K562 (cell line): ENCODE data around the gene GGA3. TPM values are rescaled to one million over a fixed set of nuclear protein-coding genes. Genes with fewer than 3 reads are reported as not detected.

Source experiments
- ARID1B ChIP-seq: fragments of 450-650 bp; IDR thresholded peaks from 2 replicates; pipeline ENCODE4 v1.6.1; 2016; ENCODE audit warnings: antibody characterized with exemption, mild to moderate bottlenecking, inconsistent platforms
- CTBP1 ChIP-seq: fragments of 450-650 bp; IDR thresholded peaks from 2 replicates; pipeline ENCODE4 v1.6.1; 2016; ENCODE audit warnings: borderline replicate concordance
- CTCF ChIP-seq, 3 experiments: IDR thresholded peaks in 2 of 3; conservative IDR thresholded peaks in 1 of 3; 2 replicates each; pipeline ENCODE4 v1.5.1; 2011 to 2012; ENCODE audit warnings: low read length in 3 of 3, mild to moderate bottlenecking in 3 of 3, control low read depth in 2 of 3, improper control_type of control experiment in 1 of 3, inconsistent platforms in 1 of 3, low read depth in 1 of 3, mixed read lengths in 1 of 3, moderate library complexity in 1 of 3; ENCODE audit not compliant: insufficient read depth in 2 of 3
- FOXA3 ChIP-seq, 2 experiments: fragments of 450-650 bp in 1 of 2; sonication (generic) in 1 of 2; formaldehyde crosslinking; IDR thresholded peaks in 1 of 2; conservative IDR thresholded peaks in 1 of 2; 2 replicates each; pipeline versions ENCODE4 v1.4.0 to v1.8.0; 2020 to 2022; ENCODE audit warnings: mild to moderate bottlenecking in 2 of 2, missing genetic modification reagents in 1 of 2
- FOXK2 ChIP-seq, 2 experiments: fragments of 450-650 bp; IDR thresholded peaks in 1 of 2; conservative IDR thresholded peaks in 1 of 2; 2 replicates each; pipeline ENCODE4 v1.6.1; 2016; ENCODE audit warnings: low read depth in 2 of 2, mild to moderate bottlenecking in 1 of 2
- JUND ChIP-seq, 2 experiments: IDR thresholded peaks; 2 replicates in 1 of 2; 3 replicates in 1 of 2; pipeline ENCODE4 v1.6.1; 2011; ENCODE audit warnings: borderline replicate concordance in 2 of 2, low read depth in 2 of 2, low read length in 2 of 2, improper control_type of control experiment in 1 of 2, missing biosample characterization in 1 of 2, missing genetic modification characterization in 1 of 2, missing genetic modification reagents in 1 of 2
- NUFIP1 ChIP-seq: fragments of 450-650 bp; IDR thresholded peaks from 2 replicates; pipeline ENCODE4 v1.6.1; 2018; ENCODE audit not compliant: partially characterized antibody
- POLR2AphosphoS2 ChIP-seq: IDR thresholded peaks from 2 replicates; pipeline ENCODE4 v1.6.1; 2012; ENCODE audit warnings: low read length, improper control_type of control experiment
- SIRT6 ChIP-seq: IDR thresholded peaks from one replicate; pipeline ENCODE4 v1.6.1; 2012; ENCODE audit warnings: low read depth, mild to moderate bottlenecking, control low read depth, inconsistent platforms, low read length, moderate library complexity
- STAG1 ChIP-seq: sonication (generic); formaldehyde crosslinking; IDR thresholded peaks from 2 replicates; pipeline ENCODE4 v1.5.0; 2020; ENCODE audit warnings: missing genetic modification reagents, borderline replicate concordance
- SUPT5H ChIP-seq: fragments of 450-650 bp; IDR thresholded peaks from 2 replicates; pipeline ENCODE4 v1.6.1; 2016
- TBP ChIP-seq: optimal IDR thresholded peaks from 2 replicates; pipeline ENCODE3; 2011; ENCODE audit warnings: low read depth, low read length, improper control_type of control experiment
- TFE3 ChIP-seq: fragments of 450-650 bp; formaldehyde crosslinking; IDR thresholded peaks from 2 replicates; pipeline ENCODE4 v1.4.0; 2020; ENCODE audit warnings: mild to moderate bottlenecking, mixed read lengths
- ZFX ChIP-seq: sonication (generic); formaldehyde crosslinking; IDR thresholded peaks from 2 replicates; pipeline ENCODE4 v1.8.0; 2022; ENCODE audit warnings: mild to moderate bottlenecking, missing genetic modification reagents, moderate library complexity
- polyA plus RNA-seq, 8 experiments: library from polyadenylated mRNA; depleted of rRNA in 4 of 8; stranded (reverse) in 5 of 8; unstranded in 3 of 8; fragments of >200 nt; fragmentation: Nextera tagmentation in 2 of 8; fragmentation: Illumina TruSeq in 1 of 8; extraction: Ambion mirVana in 2 of 8; extraction: Trizol in 1 of 8; gene quantifications; 2 replicates each; pipeline versions ENCODE4 v1.2.1 to v1.2.3, GENCODE V29; 2011 to 2014; ENCODE audit warnings: inconsistent platforms in 1 of 8, missing spikeins in 1 of 8
- total RNA-seq, 7 experiments: library from RNA; depleted of rRNA in 6 of 7; stranded (reverse); fragments of >200 nt in 6 of 7; fragmentation: Illumina TruSeq in 2 of 7; extraction: Trizol in 2 of 7; gene quantifications; 2 replicates each; pipeline versions ENCODE4 v1.2.1 to v1.2.3, GENCODE V29; 2011 to 2021; ENCODE audit warnings: low replicate concordance in 1 of 7
- TF ChIP-seq, protein P1 (sequence below): sonication (generic); formaldehyde crosslinking; IDR thresholded peaks from 2 replicates; pipeline ENCODE4 v1.8.0; 2022; ENCODE audit warnings: mild to moderate bottlenecking, missing genetic modification reagents

The GGA3 gene
- total and polyA plus RNA-seq, 9 of the 15 experiments (the other 6 are each of a cell fraction or from before 2014, with no cell fraction given): 5.7 to 64.9 (median 25.4) TPM

GRCh38 chr17:75267411-75268232, 6.2 kb upstream of the GGA3 start (continued):
- TF ChIP-seq JUND (IDR thresholded peaks at IDR 0.05; ENCODE audit: borderline replicate concordance, low read depth, low read length) (0 out of 2 replicates have a peak, but pooled peaks have one; percentile 3), JUND (tag; IDR thresholded peaks at IDR 0.05; ENCODE audit: borderline replicate concordance, low read depth, low read length) (no peak; the same call in 2 of the 3 replicates), STAG1 (peak; percentile 3; the same call in 1 of the 2 replicates), FOXA3 (CRISPR knock-in tag; conservative IDR thresholded peaks at IDR 0.05 in 1 of 2, IDR thresholded peaks at IDR 0.05 in 1 of 2) (peak; percentile 66 to 93), SIRT6 (peak; percentile 47), NUFIP1 (no peak), SUPT5H (peak; percentile 55; the same call in 1 of the 2 replicates), TFE3 (CRISPR knock-in tag) (no peak), TBP (no peak), ZFX (CRISPR knock-in tag) (peak; percentile 62), CTBP1 (peak; percentile 73), POLR2AphosphoS2 (0 out of 2 replicates have a peak, but pooled peaks have one; percentile 72), ARID1B (0 out of 2 replicates have a peak, but pooled peaks have one; percentile 20), CTCF (IDR thresholded peaks at IDR 0.05 in 2 of 3, conservative IDR thresholded peaks at IDR 0.05 in 1 of 3; ENCODE audit: insufficient read depth in 2 of 3, low read depth in 1 of 3, low read length in 3 of 3) (peak; percentile 64 to 70 (median 64)), FOXK2 (conservative IDR thresholded peaks at IDR 0.05 in 1 of 2, IDR thresholded peaks at IDR 0.05 in 1 of 2; ENCODE audit: low read depth in 2 of 2) (peak; percentile 94)
- TF ChIP-seq, protein P1, sequence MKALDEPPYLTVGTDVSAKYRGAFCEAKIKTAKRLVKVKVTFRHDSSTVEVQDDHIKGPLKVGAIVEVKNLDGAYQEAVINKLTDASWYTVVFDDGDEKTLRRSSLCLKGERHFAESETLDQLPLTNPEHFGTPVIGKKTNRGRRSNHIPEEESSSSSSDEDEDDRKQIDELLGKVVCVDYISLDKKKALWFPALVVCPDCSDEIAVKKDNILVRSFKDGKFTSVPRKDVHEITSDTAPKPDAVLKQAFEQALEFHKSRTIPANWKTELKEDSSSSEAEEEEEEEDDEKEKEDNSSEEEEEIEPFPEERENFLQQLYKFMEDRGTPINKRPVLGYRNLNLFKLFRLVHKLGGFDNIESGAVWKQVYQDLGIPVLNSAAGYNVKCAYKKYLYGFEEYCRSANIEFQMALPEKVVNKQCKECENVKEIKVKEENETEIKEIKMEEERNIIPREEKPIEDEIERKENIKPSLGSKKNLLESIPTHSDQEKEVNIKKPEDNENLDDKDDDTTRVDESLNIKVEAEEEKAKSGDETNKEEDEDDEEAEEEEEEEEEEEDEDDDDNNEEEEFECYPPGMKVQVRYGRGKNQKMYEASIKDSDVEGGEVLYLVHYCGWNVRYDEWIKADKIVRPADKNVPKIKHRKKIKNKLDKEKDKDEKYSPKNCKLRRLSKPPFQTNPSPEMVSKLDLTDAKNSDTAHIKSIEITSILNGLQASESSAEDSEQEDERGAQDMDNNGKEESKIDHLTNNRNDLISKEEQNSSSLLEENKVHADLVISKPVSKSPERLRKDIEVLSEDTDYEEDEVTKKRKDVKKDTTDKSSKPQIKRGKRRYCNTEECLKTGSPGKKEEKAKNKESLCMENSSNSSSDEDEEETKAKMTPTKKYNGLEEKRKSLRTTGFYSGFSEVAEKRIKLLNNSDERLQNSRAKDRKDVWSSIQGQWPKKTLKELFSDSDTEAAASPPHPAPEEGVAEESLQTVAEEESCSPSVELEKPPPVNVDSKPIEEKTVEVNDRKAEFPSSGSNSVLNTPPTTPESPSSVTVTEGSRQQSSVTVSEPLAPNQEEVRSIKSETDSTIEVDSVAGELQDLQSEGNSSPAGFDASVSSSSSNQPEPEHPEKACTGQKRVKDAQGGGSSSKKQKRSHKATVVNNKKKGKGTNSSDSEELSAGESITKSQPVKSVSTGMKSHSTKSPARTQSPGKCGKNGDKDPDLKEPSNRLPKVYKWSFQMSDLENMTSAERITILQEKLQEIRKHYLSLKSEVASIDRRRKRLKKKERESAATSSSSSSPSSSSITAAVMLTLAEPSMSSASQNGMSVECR (CRISPR knock-in tag): peak; percentile 52; the same call in 1 of the 2 replicates
